GM20000 (cell line): Measurements from ENCODE around the gene RHBDD1.

ENCODE experiments used
- DNase-seq: peaks from one replicate; pipeline ENCODE4 v3.0.0; 2012; ENCODE audit warnings: low spot score
- CTCF ChIP-seq: IDR thresholded peaks from 2 replicates; pipeline ENCODE4 v1.5.1; 2012; ENCODE audit warnings: mild to moderate bottlenecking, control low read depth; ENCODE audit errors: extremely low read depth, missing control alignments

RHBDD1 gene

GRCh38 chr2:226796840-226797288 lies 39.0 kb upstream of the RHBDD1 start:
- peak; percentile 19 for TF ChIP-seq CTCF
- peak; percentile 60 for DNase-seq

- no peak for TF ChIP-seq CTCF
- no peak for DNase-seq
These were observed 38.4 kb upstream of the RHBDD1 start for GRCh38 chr2:226797289-226797988.

- no peak for DNase-seq
These were observed 37.8 kb upstream of the RHBDD1 start for GRCh38 chr2:226797989-226798421.

GRCh38 chr2:226798422-226799210 lies 37.2 kb upstream of the RHBDD1 start:
- TF ChIP-seq CTCF = no peak
- DNase-seq = peak; percentile 83

More at GRCh38 chr2:226797989-226798421, 37.8 kb upstream of the RHBDD1 start:
- TF ChIP-seq CTCF = no peak

- DNase-seq = peak; percentile 81
- TF ChIP-seq CTCF = no peak
These were observed 36.5 kb upstream of the RHBDD1 start, which contains the start of gene IRS1 for GRCh38 chr2:226799211-226799975. Gene IRS1, minus strand, starts transcription at chr2:226799820. Its CDS starts 1,082 bp downstream, at chr2:226798738.

- no peak for DNase-seq
These were observed 35.6 kb upstream of the RHBDD1 start for GRCh38 chr2:226799976-226800940.

More at GRCh38 chr2:226799976-226800940, 35.6 kb upstream of the RHBDD1 start:
- TF ChIP-seq CTCF = peak; percentile 62
